HG03060 (cell line): ENCODE data around the gene CTDP1.
"Not testable (repeated sequence)": the region's sequence is repeated elsewhere in the genome, so short reads cannot be mapped to it uniquely, and the experiment has no call there.

Source experiments
- ATAC-seq: cut with Tn5 transposase; IDR thresholded peaks from one replicate; pipeline ENCODE4 v1.9.1; 2021; ENCODE audit warnings: low read depth, moderate number of reproducible peaks; ENCODE audit not compliant: unreplicated experiment

Gene CTDP1

DNA sequence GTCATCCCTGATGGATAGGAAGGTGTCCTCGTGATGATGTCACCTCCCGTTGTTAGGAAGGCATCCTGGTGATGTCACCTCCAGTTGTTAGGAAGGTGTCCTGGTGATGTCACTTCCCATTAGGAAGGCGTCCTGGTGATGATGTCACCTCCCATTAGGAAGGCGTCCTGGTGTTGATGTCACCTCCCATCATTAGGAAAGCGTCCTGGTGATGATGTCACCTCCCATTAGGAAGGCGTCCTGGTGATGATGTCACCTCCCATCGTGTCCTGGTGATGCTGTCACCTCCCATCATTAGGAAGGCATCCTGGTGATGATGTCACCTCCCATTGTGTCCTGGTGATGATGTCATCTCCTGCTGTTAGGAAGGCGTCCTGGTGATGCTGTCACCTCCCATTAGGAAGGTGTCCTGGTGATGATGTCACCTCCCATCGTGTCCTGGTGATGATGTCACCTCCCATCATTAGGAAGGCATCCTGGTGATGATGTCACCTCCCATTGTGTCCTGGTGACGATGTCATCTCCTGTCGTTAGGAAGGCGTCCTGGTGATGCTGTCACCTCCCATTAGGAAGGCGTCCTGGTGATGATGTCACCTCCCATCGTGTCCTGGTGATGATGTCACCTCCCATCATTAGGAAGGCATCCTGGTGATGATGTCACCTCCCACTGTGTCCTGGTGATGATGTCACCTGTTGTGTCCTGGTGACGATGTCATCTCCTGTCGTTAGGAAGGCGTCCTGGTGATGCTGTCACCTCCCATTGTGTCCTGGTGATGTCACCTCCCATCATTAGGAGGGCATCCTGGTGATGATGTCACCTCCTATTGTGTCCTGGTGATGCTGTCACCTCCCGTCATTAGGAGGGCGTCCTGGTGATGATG lies 40.1 kb downstream of the CTDP1 start:
- ATAC-seq = not testable (repeated sequence)

GRCh38 chr18:79720359-79720733 lies 40.7 kb downstream of the CTDP1 start:
- ATAC-seq = no peak

DNA sequence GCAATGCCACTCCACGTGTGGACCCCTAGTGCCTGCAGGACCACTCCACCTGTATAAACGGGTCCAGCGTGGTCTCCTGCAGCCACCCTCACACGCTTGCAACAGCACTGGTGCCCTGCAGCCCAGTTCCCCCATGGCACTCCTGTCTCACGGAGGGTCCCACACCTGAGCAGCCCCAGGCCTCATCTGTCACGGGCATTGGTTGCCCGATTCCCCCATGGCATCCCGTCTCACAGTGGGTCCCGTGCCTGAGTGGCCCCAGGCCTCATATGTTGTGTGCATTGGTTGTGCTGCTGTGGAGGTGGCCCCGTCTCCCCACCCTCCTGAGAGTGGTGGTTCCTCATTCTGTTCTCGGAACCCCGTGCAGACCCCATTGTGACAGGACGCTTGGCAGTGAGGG lies 43.4 kb downstream of the CTDP1 start:
- ATAC-seq = no peak

DNA sequence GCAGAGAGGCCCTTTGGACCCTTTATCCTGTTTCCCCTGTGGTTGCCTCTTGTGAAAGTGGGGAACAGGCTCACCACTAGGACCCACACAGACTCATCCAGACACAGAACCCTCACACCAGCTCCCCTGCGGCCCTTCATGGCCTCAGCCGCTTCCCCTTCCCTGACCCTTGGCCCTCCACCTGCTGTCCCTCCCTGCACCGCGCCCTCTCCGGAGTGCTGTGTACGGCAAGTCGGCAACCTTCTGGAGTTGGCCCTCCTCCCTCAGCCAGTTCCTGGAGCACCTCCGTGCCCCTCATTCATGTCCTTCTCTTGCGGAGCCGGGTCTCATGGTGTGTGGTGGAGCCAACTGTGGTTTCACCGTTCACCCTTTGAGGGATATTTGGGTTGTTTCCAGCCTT lies 44.0 kb downstream of the CTDP1 start:
- no peak for ATAC-seq

- ATAC-seq = no peak
Measured at GRCh38 chr18:79724299-79725080, 44.9 kb downstream of the CTDP1 start.

DNA sequence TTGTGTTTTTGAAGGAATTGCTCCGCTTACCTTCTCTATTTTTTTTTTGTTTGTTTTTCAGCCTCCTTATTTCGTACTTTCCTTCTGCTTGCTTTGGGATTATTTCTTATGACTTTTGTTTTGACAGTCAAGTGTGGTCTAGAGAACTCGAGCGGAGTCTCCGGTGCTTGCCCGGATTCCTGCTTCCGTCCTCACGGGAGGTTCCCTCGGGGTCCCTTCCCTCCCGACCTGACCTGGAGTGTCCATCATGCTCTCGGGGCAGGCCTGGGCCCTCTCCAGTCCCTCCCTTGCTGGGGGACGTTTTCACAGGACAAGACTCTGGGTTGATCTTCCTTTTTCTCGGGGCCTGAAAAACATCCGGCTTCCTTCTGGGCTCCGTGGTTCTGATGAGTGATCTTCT lies 45.9 kb downstream of the CTDP1 start:
- ATAC-seq = no peak

GRCh38 chr18:79726721-79727120 lies 47.1 kb downstream of the CTDP1 start:
- no peak for ATAC-seq

GRCh38 chr18:79727211-79727610 lies 47.6 kb downstream of the CTDP1 start:
- ATAC-seq = no peak

DNA sequence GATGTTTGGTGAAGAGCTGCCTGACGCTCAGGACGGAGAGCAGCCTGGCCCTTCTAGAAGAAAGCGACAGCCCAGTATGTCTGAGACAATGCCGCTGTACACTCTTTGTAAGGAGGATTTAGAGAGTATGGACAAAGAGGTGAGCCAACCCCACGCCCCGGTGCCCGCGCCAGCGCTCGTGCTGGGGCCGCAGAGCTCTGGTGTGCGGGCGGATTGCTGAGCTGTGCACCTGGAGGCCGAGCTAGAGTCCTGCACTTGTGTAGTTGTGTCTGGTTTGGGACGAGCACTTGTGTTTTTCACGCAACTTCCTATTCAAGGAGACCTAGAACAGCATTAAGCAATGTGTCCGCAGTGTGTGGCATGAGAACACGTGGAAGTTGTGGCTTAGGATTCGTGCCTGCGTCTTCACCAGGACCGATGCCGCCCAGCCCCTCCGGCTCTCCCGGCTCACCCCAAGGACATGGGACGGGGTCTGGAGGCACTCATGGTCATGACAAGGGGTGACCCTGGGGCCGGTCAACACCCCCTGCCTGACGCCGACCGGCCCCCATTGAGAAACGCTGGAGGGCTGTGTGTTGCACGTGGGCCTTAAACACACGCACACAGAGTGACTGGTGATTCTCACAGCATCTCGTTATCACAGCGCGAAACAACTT lies 49.5 kb downstream of the CTDP1 start:
- ATAC-seq = no peak

DNA sequence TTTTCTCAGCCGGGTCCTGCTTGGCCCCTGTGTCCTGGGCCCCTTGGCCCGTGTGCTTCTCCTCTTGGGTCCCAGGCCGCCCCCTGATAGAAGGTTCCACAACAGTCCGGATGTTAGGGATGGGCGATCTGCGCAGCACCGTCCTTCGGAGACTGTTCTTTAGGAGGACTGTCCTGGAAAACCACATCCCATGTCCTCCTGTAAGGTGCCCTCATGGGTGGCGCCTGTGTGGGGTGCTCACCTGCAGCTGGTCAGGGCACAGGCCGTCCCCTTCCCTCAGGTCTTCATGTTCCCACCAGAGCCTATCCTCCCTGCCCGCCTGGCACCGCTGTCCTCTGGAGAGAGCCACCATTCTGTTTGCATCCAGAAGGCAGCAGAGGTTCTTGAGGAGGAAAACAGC lies 50.0 kb downstream of the CTDP1 start:
- no peak for ATAC-seq

GRCh38 chr18:79730804-79731203 lies 51.2 kb downstream of the CTDP1 start:
- ATAC-seq = no peak

DNA sequence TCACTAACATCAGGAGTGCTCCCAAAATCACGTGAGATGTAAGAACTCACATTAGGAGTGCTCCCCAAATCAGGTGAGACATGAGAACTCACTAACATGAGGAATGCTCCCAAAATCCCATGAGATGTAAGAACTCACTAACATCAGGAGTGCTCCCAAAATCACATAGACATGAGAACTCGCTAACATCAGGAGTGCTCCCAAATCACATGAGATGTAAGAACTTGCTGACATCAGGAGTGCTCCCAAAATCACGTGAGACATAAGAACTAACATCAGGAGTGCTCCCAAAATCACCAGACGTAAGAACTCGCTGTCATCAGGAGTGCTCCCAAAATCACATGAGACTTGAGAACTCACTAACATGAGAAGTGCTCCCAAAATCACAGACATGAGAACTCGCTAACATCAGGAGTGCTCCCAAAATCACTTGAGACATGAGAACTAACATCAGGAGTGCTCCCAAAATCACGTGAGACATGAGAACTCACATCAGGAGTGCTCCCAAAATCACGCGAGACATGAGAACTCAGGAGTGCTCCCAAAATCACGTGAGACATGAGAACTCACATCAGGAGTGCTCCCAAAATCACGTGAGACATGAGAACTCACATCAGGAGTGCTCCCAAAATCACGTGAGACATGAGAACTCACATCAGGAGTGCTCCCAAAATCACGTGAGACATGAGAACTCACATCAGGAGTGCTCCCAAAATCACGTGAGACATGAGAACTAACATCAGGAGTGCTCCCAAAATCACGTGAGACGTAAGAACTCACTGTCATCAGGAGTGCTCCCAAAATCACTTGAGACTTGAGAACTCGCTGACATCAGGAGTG lies 52.5 kb downstream of the CTDP1 start:
- ATAC-seq = not testable (repeated sequence)

DNA sequence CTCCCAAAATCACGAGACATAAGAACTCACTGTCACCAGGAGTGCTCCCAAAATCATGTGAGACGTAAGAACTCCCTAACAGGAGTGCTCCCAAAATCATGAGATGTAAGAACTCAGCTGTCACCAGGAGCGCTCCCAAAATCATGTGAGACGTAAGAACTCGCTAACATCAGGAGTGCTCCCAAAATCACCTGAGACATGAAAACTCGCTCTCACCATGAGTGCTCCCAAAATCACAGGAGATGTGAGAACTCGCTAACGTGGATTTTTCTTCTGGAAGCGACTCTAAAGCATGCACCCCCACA lies 53.1 kb downstream of the CTDP1 start:
- no peak for ATAC-seq

DNA sequence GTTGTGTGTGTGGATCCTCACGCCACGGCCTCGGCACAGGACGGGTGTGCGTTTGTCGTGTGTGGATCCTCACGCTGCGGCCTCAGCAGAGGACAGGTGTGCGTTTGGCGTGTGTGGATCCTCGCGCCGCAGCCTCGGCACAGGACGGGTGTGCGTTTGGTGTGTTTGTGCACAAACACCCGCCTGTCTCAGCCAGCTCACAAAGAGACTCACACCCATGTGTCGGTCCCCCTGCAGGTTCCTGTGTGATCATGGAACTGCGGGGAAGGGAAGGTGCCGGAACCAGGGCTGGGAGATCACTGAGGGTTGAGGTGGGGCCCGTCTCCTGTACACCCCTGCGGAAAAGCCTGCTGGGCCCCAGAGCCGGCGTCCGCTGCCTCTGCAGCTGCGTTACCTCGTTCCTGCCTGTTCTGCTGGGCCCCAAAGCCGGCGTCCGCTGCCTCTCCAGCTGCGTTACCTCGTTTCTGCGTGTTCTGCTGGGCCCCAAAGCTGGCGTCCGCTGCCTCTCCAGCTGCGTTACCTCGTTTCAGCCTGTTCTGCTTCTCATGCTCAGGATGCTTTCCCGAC lies 53.6 kb downstream of the CTDP1 start:
- ATAC-seq = no peak

- ATAC-seq = no peak
Measured at GRCh38 chr18:79733986-79734770, 54.6 kb downstream of the CTDP1 start.

- no peak for ATAC-seq
Measured at GRCh38 chr18:79735071-79735980, 55.7 kb downstream of the CTDP1 start.

GRCh38 chr18:79736230-79736629 lies 56.6 kb downstream of the CTDP1 start:
- ATAC-seq = no peak

- ATAC-seq = no peak
Measured at GRCh38 chr18:79736846-79737245, 57.2 kb downstream of the CTDP1 start.
